Left cardiac atrium (tissue), 4 donors: ENCODE results near the gene SLC2A5. TPM values are rescaled to one million over a fixed set of nuclear protein-coding genes. Genes with fewer than 3 reads are reported as not detected.
"Not testable (repeated sequence)": the region's sequence is repeated elsewhere in the genome, so short reads cannot be mapped to it uniquely, and the experiment has no call there.

Experiments
- ATAC-seq, 2 donors: fragments of 200-7000 bp; cut with Tn5 transposase; one replicate each; pipeline ENCODE4 v1.9.1; 2020; ENCODE audit warnings: mild to moderate bottlenecking in 2 of 2, moderate library complexity in 2 of 2
- DNase-seq: peaks from one replicate; pipeline ENCODE4 v3.0.0-alpha.2; 2020
- intact Hi-C, 2 donors: fragments of 100-400 bp; cut with DNase I; formaldehyde crosslinking; loops; one replicate each; pipeline versions ENCODE4 v1.14.1 to v1.15.1; 2022 to 2023
- total RNA-seq, 2 donors: library from RNA; stranded (reverse); fragmentation: NEBNext Ultra II Directional; extraction: Animal tissue kit (Norgen Biotek cat#: 25700); gene quantifications; one replicate each; pipeline ENCODE4 v1.2.1, GENCODE V29; 2021
- donor health status: DM: no; HTN: yes; CAD: no.
- donor health status: DM: no; HTN: yes; CAD: no; lungs with severe emphysema.
- donor health status: DM: yes; HTN: yes; CAD: no.
- donor health status: Dilated cardiomyopathy.

The SLC2A5 gene
- total RNA-seq, 2 donors from 2014 or later, result 2.0 to 3.8 TPM

GRCh38 chr1:9042272-9042671 is 27.2 kb downstream of the SLC2A5 start:
- intact Hi-C loops, result no loop called here
- ATAC-seq, result no peak
- DNase-seq, result no peak

GRCh38 chr1:9041116-9041779 is 28.2 kb downstream of the SLC2A5 start:
- no peak for ATAC-seq
- intact Hi-C loops, result no loop called here
- no peak for DNase-seq

- intact Hi-C loops, result no loop called here
- DNase-seq, result no peak
- ATAC-seq, result no peak
Measured at GRCh38 chr1:9040659-9041030, 28.8 kb downstream of the SLC2A5 start.

GRCh38 chr1:9039761-9040658 is 29.4 kb downstream of the SLC2A5 start:
- DNase-seq (no peak), ATAC-seq (no peak)
- intact Hi-C loops, result no loop called here

- intact Hi-C loops, result no loop called here
- ATAC-seq (no peak), DNase-seq (no peak)
Measured at GRCh38 chr1:9038881-9039760, 30.3 kb downstream of the SLC2A5 start.

GRCh38 chr1:9038338-9038650 is 31.1 kb downstream of the SLC2A5 start:
- DNase-seq (no peak), ATAC-seq (no peak)
- intact Hi-C loops, result no loop called here

- intact Hi-C loops, result no loop called here
- ATAC-seq (no peak), DNase-seq (no peak)
Measured at GRCh38 chr1:9037476-9038337, 31.7 kb downstream of the SLC2A5 start.

- intact Hi-C loops, result no loop called here
- ATAC-seq (no peak), DNase-seq (no peak)
Measured at GRCh38 chr1:9035226-9035625, 34.2 kb downstream of the SLC2A5 start.

GRCh38 chr1:9033363-9033762 is 36.1 kb downstream of the SLC2A5 start:
- ATAC-seq (no peak), DNase-seq (no peak)
- intact Hi-C loops, result no loop called here

- ATAC-seq, result peak; percentile 87 to 94
- peak; percentile 37 for DNase-seq
- intact Hi-C loops, result no loop called here
Measured at GRCh38 chr1:9031484-9032259, 37.8 kb downstream of the SLC2A5 start.

- ATAC-seq, result peak in 1 of 2 donors; percentile 4
- intact Hi-C loops, DNase-seq: not testable (repeated sequence)
Measured at GRCh38 chr1:9031077-9031476, 38.4 kb downstream of the SLC2A5 start.

- ATAC-seq (no peak), DNase-seq (no peak)
- intact Hi-C loops, result no loop called here
Measured at GRCh38 chr1:9028921-9029705, 40.3 kb downstream of the SLC2A5 start.

GRCh38 chr1:9027307-9027706 is 42.1 kb downstream of the SLC2A5 start:
- ATAC-seq, result no peak
- DNase-seq, result no peak
- intact Hi-C loops, result no loop called here

GRCh38 chr1:9025449-9025848 is 44.0 kb downstream of the SLC2A5 start:
- intact Hi-C loops, result no loop called here
- no peak for ATAC-seq
- no peak for DNase-seq

GRCh38 chr1:9024837-9025236 is 44.6 kb downstream of the SLC2A5 start:
- DNase-seq, result no peak
- ATAC-seq, result no peak
- intact Hi-C loops, result no loop called here

GRCh38 chr1:9022773-9023172 is 46.7 kb downstream of the SLC2A5 start:
- DNase-seq (no peak), ATAC-seq (no peak)
- intact Hi-C loops, result no loop called here

GRCh38 chr1:9022026-9022738 is 47.3 kb downstream of the SLC2A5 start:
- ATAC-seq, intact Hi-C loops: not testable (repeated sequence)

More at GRCh38 chr1:9022026-9022738, 47.3 kb downstream of the SLC2A5 start:
- DNase-seq, result not testable (repeated sequence)
